Measurements from ENCODE around the gene CNTROB.
A peak's percentile ranks its signal among the peaks of the same experiment; 100 is the strongest.

Gene CNTROB

DNA sequence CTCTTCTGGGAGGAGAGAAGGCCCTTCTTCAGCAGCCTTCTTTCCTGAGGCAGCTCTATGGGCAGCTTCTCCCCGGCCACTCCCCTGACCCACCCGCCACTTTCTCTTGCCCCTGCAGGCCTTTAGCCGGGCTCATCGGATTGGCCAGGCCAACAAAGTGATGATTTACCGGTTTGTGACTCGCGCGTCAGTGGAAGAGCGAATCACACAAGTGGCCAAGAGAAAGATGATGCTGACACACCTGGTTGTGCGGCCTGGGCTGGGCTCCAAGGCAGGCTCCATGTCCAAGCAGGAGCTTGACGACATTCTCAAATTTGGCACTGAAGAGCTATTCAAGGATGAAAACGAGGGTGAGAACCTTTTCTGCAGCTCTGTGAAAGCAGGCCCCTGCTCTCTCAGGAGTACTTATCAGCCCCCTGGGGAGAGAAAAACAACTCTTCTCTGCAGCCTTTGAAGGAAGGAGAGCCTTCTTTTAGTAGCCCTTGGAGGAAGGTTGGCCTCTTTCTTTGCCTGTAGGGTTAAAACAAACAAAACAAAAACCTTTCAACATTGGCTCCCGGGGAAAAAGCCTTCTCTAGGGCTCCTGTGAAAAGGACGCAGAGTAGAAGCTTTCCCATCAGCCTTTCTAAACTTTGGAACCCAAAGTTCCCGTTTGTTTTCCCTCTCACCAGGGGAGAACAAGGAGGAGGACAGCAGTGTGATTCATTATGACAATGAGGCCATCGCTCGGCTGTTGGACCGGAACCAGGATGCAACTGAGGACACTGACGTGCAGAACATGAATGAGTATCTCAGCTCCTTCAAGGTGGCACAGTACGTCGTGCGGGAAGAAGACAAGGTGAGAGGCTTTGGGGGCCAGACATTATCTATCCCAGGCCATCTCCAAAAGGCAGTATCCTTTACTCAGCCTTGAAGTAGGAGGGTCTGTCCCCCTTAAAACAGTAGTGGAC lies 28.6 kb upstream of the CNTROB start:
- DNase-seq: peak; percentile 71

DNA sequence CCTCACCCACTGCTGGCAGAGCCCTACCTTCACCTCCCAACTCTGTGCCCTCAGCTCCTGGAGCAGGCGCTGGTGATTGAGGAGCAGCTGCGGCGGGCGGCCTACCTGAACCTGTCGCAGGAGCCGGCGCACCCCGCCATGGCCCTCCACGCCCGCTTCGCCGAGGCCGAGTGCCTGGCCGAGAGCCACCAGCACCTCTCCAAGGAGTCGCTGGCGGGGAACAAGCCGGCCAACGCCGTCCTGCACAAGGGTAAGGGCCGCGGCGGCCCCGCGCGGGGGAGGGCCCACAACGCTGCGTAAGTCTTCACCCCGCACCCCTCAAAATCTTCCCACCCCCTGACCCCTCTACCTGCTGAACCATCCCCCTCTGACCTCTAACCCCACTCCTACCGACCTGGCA lies 22.9 kb upstream of the CNTROB start:
- no peak for DNase-seq

DNA sequence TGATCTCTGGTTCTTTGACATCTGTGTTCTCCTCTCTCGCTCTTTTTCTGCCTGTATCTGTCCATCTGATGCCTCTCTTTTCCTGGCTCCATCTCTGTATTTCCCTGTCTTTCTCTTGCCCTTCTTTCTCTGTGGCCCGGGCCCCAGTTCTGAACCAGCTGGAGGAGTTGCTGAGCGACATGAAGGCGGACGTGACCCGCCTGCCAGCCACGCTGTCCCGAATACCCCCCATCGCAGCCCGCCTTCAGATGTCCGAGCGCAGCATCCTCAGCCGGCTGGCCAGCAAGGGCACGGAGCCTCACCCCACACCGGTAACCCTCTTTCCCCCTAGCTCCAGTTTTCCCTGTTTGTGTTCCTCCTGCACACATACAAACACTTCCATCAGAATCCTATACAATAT lies 21.7 kb upstream of the CNTROB start:
- no peak for DNase-seq

DNA sequence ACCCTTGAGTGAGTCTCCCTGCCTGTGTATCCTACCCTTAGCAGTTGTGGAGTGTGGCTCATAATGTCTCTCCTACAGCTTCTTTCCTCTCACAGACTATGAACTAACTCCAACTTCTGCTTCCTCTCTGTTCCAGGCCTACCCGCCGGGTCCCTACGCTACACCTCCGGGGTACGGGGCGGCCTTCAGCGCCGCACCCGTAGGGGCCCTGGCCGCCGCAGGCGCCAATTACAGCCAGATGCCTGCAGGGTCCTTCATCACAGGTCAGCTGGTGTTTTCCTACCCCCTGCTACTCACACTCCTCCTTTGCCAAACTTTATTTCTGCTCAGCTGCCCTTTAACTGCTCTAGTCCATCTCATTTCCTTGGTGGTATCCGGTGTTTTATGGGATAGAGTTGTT lies 21.3 kb upstream of the CNTROB start:
- no peak for DNase-seq

DNA sequence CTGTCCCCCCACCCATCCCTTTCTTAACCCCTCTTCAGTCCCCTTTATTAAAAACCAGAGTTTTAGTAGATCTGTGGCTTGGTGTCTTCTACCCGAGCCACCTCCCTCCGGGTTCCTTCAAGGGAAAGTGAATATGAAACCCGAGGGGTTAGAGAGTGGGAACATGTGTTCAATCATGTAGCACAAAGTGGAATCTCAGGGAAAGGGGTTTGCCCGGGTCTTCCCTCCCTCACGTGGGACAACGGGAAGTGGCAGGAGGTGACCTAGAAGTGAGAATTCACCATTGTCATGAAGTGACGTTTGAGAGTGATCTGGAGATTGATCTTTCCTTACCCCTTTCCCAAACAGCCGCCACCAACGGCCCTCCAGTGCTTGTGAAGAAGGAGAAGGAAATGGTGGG lies 20.9 kb upstream of the CNTROB start:
- no peak for DNase-seq

DNA sequence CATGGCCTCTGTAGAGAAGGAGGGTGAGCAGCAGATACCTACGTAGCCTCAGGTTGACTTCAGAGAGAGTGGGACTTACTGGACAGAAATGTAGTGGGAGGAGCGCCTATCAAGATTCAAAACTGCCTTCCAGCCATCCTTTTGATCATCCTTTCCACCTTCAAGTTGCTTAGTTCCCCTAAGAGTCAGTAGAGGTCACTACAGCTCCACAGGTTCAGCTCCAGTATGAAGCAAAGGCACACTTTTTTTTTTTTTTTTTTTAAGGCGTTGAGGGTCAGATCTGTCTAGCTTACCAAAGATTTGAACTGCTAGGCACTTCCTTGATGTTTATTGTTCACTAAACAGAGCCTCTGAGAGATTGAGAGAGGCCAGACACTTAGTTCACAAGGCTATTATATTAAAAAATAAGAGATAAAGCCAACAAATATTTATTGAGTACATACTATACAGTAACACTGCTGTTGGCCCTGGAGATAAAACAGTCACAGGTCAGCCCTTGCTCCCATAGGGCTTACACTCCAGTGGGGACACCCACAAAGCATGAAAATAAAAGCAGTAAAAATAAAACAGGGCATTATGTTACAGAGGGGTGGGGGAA lies 19.0 kb upstream of the CNTROB start:
- DNase-seq: peak; percentile 84

DNA sequence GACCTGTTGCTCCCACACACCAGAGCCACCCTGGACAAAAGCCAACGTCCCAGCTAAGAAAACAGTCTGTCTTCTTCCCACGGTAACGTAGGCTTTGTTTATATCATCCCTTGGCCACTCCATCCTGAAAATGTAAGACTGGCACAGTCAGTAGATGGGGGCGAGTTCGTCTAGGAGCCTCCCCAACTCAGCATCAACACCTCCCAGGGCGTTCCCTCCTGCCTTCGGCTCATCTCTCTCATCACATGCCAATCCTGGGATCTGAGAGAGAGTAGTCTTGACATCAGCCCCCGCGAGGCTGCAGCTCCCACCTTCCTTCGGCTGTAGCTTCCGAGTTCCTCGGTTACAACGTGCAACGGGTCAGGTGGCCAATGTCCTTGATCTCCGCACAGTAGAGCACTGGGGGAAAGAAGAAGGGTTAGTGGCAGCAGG lies 16.8 kb upstream of the CNTROB start:
- DNase-seq: no peak

DNA sequence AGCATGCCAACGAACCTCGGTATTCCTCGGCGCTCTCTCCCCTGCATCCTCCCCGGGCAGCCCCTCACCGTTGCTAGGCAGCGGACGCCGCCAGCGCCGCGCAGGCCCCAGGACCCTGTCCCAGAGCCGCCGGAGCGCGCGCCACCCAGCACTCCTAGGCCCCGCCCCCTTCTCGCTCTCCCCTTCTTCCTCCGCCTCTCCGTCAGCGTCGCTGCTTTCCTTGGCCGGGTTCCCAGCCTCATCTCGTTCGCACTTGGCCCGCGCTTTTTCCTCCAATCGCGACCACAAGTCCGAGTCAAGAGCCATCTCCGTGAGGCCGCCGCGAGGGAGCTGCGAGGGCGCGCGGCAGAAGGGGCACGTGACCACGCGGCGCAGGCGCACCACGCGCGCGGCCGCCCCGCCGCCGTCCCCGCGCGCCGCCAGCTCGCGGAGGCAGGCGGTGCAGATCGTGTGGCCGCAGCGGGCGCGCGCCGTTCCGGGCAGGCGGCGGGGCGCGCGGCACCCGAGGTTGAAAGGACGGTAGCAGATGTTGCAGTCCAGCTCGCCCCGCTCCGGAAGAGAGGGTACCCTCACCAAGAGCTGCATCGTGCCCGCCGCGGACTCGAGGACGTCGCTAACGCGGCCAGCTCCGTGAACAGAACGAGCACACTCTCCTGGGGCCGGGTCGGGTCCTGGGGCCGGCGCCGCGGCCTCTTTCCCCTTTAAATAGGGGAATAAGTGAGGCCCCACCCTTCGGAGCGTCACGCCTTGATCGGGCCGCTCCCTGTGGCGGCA lies 16.2 kb upstream of the CNTROB start, which contains the start of gene RNF227:
Gene RNF227 (minus strand): TSS at position 679 of the 774 bp plus-strand sequence. CDS start 94 bp downstream, at position 585.
- peak; percentile 94 for DNase-seq

DNA sequence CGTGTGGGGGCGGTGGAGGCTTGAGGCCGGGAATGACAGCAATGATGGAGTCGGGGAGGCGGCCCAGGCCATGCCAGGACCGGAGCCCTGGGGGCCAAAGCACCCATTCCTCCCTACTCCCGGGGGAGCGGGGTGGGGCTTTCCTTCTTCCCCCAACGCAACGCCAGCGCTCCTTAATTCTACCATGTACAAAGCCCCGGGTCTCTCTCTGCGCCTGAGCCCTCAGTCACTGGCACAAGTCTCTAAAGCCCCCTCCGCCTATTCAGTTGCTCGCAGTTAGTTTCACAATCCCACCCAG lies 15.7 kb upstream of the CNTROB start:
- no peak for DNase-seq

DNA sequence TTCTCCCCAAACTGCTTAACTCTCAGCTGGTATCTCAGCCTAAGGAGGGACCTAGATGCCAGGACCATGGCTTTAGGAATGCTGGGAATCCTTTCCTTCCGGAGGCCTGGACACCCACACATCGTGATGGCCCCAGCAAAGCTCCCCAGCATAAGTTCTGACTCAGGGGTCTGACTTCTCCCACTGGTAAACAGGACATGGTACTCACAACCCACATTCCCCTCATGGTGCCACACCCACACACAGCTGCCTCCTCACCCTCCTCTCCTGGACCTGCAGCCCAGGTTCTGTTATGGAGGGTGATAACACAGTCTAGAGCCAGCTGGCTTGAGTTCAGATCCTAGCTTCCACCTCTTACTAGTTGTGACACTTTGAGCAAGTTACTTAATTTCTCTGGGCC lies 15.2 kb upstream of the CNTROB start:
- no peak for DNase-seq

DNA sequence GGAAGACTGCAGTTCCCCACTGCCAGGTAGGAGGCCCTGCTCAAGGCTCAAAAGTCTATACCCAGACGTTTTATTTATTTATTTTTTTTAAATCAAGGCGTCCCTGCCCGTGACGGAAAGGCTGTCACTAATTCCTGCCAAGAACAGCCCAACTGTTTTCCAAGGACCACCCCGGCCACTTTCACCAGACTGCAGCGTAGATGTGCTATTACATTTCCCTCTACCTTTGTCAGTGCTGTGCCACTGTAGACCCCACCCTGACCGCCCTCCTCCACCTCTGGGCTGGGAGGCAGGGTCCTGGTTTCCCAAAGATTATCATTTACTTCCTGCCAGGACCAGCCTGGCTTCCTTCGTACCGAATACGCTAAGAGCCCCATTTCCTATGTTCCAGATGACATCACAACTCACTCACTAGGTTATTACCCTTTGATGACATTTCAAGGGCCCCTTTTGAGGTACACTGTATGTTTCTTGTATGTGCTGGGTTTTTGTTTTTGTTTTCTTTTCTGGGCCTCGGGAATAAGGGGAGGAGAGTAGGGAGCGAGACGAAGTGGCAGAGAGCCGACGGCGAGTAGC lies 9.6 kb upstream of the CNTROB start:
- no peak for DNase-seq

DNA sequence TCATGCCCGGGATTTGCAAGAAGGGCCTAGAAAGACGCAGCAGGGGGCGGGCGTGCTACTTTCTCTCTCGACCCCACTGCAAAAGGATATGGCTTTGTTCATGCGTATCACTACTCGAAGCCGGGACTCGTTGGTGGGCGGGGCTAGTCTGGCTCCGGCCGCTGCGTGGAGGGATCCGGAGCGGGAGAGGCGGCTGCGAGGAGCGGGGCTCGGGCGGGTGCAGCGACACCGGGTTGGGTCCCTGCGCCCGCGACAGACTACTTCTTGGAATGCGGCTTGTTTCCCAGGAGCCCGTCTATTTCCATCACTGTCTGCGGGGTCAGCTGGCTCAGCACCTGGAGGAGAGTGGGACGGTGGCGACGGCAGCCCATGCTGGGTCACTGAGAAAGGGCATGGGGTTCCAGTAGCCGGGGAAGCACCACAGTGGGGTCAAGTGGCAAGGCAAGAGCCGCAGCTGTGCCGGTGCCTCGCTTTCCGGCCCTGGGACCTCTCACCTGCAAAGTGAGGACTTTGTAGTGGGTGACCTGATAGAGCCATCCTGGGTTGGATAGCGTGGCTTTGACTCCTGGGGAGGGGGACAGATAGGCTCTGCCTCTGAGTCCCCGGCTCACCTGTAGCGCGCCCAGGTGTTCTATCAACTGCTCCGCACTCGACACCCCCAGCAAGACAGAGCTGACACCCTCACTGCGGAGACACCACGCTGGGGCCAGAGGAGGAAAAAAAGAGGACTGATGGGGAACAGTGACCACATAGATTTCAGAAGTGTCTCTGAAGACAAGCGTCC lies 9.0 kb upstream of the CNTROB start:
- DNase-seq: peak; percentile 91

DNA sequence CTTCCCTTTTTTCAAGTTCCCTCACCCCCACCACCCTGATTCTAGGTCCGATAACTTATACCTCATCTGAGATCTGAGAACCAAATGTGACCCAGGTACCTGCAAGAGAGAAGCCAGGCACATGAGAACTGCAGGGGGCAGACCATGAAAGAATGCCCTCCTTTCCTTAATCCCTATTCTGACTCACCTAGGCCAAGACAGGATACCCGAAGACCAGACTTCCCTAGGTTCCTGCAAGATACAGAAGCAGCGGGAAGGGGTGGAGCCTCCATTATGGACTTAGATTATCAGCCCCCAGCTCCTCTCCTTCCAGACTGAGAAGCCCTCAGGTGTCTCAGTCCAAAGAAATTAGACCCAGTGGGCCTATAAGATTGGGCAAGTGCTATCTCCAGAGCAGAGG lies 4.4 kb upstream of the CNTROB start:
- DNase-seq: no peak

DNA sequence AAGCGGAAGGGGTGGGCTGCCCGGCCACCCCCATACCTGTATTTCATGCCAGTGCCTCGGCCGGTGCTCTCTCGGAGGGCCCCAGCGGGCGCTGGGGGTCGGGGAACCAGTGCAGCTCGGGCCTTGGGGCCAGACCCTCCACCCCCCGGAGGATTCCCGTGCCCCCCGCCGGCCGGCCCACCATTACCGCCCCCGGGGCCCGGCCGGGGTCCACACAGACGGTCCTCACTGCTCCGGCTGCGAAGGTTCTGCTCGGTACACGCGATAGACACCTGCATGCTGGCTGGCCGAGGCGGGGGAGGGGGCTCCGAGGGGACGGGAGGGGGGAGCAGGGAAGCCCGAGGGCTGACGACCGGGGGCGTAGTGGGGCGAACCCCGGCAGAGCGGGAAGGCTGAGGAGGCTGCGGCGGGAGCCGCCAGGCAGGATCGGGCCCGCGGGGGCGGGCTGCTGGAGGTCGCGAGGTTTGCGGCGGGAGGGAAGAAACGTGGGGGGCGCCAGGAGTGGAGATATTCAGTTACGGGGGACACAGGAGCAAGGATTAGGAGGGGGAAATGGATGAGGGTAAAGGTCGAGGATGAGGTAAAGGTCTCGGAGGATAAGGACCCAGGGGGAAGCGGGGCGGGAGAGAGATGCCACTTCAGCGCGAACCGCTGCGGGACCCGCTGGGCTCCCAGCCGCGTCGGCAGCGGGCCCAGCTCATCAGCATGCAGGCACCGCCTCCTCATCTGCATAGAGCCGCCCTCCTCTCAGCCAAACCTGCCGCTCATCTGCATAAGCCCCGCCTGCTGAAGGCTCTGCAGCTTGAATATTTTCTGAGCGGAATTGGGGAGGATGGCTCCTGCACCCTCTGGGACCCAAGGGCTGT lies 2.6 kb upstream of the CNTROB start, which contains the start of gene KCNAB3:
Gene KCNAB3 (minus strand): TSS at position 699 of the 866 bp plus-strand sequence. CDS start 421 bp downstream, at position 278.
- peak; percentile 91 for DNase-seq

DNA sequence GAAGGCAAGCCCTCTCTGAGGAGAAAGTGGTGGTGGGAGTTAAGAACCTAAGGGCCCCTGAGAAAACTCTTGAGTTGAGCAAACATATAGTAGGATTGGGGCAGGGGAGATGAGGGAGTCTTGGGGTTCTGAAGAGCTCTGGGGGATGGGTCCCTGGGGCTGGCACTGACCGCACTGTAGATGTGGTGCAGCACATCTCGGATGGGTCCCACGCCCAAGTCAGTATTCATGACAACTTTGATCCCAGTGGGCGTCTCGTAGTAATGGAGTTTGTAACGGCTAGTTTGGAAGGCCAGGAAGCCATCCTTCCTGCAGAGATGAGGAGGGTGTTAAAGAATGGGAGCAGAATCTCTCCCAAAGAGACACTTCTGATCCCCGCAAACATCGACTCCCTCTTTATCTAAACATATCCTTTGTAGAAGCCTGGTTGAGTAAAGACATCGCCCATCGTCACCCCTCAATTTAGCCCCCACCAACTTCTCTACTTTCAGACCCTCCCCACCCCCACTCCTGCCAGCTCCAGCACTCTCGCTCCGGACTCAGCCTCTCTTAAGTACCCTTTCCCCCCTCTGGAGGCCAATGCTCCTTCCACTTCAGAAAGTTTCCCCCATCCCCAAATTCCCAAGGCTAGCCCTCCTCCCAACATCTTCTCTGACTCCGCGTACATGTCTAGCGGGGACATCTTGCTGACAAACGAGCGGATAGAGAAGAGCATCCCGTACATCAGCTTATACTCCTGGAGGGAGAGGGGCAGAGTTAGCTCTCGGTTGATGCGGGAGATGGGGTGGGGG lies 970 bp upstream of the CNTROB start:
- DNase-seq: no peak

DNA sequence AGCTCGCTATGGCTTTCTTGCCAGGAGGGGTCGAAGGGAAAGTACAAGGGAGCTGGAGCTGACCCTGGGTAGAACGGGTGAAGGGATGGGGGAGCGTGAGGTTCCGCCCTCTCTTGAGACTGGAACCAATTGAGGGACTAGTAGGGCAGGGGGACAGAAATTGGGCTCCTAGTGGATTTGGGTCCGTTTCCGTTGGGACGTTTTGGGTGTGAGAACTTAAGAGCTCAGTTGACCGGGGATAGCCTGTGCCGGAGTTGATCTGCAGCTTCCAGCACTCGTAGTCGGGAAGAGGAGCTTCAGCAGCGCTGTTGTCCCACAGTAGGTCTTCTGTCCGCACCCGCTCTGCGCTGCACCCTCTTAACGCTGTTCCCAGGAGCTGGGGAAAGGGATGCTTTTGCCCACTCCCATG lies 481 bp downstream of the CNTROB start:
- peak; percentile 73 for DNase-seq

DNA sequence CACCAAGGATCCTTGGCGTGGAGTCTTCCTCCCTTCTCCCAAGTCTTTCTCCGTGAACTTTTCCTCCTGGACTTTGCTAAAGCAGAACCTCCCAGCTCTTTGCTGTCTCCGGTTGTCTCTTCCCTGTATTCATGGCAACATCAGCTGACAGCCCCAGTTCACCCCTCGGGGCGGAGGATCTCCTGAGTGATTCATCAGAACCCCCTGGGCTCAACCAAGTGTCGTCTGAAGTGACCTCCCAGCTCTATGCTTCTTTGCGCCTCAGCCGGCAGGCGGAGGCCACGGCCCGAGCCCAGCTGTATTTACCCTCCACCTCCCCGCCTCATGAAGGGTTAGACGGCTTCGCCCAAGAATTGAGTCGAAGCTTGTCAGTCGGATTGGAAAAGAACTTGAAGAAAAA lies 943 bp downstream of the CNTROB start:
- peak; percentile 87 for DNase-seq

DNA sequence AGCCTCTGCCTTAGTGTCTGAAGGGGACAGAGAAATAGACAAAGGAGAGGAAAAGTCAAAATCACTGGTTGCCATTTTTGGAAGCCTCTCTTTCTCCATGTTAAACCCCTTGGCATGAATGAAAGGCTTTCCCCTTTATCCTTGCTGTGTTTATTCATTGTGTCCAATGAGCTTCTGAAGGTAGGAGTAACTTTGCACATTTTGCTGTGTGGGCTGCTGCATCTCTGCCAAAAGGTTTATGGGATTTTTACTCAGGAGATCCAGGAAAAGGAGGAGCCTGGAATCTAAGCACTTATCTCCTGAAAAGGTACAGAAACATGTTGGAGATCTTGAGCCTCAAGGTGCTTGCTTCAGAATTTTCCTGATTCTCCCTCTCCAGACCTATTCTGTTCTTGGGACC lies 3.9 kb downstream of the CNTROB start:
- no peak for DNase-seq

DNA sequence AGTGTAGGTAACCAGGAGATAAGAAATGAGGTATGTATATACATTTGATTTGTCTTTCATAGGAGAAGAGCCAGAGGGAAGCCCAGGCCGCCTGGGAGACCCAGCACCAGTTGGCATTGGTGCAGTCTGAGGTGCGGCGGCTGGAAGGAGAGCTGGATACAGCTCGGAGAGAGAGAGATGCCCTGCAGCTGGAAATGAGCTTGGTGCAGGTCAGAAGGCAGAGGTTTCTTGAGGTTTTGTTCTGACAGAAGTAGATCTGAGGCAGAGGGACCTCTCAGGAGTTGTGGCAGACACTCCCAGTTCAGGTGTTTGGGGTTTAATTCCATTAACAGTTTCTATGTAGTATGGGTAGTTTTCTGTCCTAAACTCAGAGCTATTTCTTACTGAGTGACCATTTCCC lies 8.0 kb downstream of the CNTROB start:
- no peak for DNase-seq

DNA sequence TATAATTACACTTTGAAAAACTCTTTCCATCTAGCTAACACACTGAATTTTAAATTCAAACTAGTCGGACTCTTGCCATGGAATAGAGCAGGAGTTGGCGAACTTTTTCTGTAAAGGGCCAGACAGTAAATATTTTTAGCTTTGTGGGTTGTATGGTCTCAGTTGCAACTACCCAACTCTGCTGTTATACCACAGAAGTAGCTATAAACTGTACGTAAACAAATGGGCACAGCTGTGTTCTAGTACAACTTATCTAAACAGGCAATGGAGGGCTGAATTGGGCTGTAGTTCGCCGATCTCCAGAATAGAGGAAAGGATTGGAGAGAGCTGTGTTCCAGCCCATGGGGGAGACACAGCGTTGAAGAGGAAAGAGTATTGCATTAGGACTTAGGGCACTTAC lies 8.7 kb downstream of the CNTROB start:
- no peak for DNase-seq

DNA sequence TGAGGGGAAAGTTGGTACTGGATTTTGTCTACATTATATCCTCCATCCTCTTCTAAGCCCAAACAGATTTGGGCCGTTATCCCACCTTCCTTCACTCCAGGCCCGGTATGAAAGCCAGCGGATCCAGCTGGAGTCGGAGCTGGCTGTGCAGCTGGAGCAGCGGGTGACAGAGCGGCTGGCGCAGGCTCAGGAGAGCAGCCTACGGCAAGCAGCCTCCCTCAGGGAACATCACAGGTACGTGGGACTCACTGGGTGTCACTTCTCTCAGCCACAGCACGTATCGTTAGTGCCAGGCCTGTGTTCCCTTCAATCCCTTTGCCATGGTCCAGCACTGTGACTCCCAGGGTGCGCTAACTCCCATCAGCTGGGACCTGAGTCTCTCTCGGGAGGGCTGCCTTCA lies 11.3 kb downstream of the CNTROB start:
- DNase-seq: no peak

Measured in islet precursor cell (in vitro differentiated cells).